MM.1S (cell line): Measurements from ENCODE around the gene CCDC38.

ENCODE experiments used
- DNase-seq: peaks from one replicate; pipeline ENCODE4 v3.0.0-alpha.2; 2015
- H2AFZ ChIP-seq: fragments of 300-600 bp; sonication (generic); 2 replicates; pipeline ENCODE4 v1.6.0; 2016; ENCODE audit warnings: antibody characterized with exemption, low read length
- H3F3A ChIP-seq: fragments of 300-600 bp; sonication (generic); 2 replicates; pipeline ENCODE4 v1.6.1; 2016; ENCODE audit warnings: mild to moderate bottlenecking, antibody characterized with exemption, low read length, moderate library complexity, mixed read lengths; ENCODE audit not compliant: insufficient read depth
- H3K27ac ChIP-seq: fragments of 300-600 bp; sonication (generic); 2 replicates; pipeline ENCODE4 v1.5.1; 2016; ENCODE audit warnings: mild to moderate bottlenecking, low read length
- H3K27me3 ChIP-seq: fragments of 300-600 bp; sonication (generic); replicated peaks from 2 replicates; pipeline ENCODE4 v1.6.0; 2016; ENCODE audit warnings: low read length; ENCODE audit not compliant: insufficient read depth
- H3K36me3 ChIP-seq: fragments of 300-600 bp; sonication (generic); replicated peaks from 2 replicates; pipeline ENCODE4 v1.6.1; 2016; ENCODE audit warnings: mild to moderate bottlenecking, low read length, mixed read lengths; ENCODE audit not compliant: insufficient read depth
- H3K4me1 ChIP-seq: fragments of 300-600 bp; sonication (generic); 2 replicates; pipeline ENCODE4 v1.6.1; 2016; ENCODE audit warnings: low read length, mixed read lengths
- H3K4me2 ChIP-seq: fragments of 300-600 bp; sonication (generic); 2 replicates; pipeline ENCODE4 v1.6.0; 2016; ENCODE audit warnings: low read depth, low read length
- H3K4me3 ChIP-seq: fragments of 300-600 bp; sonication (generic); 2 replicates; pipeline ENCODE4 v1.5.1; 2016; ENCODE audit warnings: low read length, mixed read lengths
- H3K79me2 ChIP-seq: fragments of 300-600 bp; sonication (generic); 2 replicates; pipeline ENCODE4 v1.6.1; 2016; ENCODE audit warnings: mixed run types, low read length, mixed read lengths
- H3K9ac ChIP-seq: fragments of 300-600 bp; sonication (generic); 2 replicates; pipeline ENCODE4 v1.6.1; 2016; ENCODE audit warnings: low read length, mixed read lengths
- H3K9me2 ChIP-seq: fragments of 300-600 bp; sonication (generic); replicated peaks from 2 replicates; pipeline ENCODE4 v1.6.1; 2016; ENCODE audit warnings: mild to moderate bottlenecking, low read length, mixed read lengths; ENCODE audit not compliant: insufficient read depth
- H3K9me3 ChIP-seq: fragments of 300-600 bp; sonication (generic); replicated peaks from 2 replicates; pipeline ENCODE4 v1.6.1; 2016; ENCODE audit warnings: mild to moderate bottlenecking, low read length, mixed read lengths; ENCODE audit not compliant: insufficient read depth
- H4K20me1 ChIP-seq: fragments of 300-600 bp; sonication (generic); 2 replicates; pipeline ENCODE4 v1.6.1; 2016; ENCODE audit warnings: mild to moderate bottlenecking, low read length, moderate library complexity, mixed read lengths; ENCODE audit not compliant: insufficient read depth
- EZH2 ChIP-seq: fragments of 300-600 bp; sonication (generic); optimal IDR thresholded peaks from 2 replicates; pipeline ENCODE3; 2017; ENCODE audit warnings: low read depth, mild to moderate bottlenecking, antibody characterized with exemption, low read length, mixed read lengths
- EZH2phosphoT487 ChIP-seq: fragments of 300-600 bp; sonication (generic); IDR thresholded peaks from 2 replicates; pipeline ENCODE4 v1.6.1; 2018; ENCODE audit warnings: antibody characterized with exemption, low read length
- TF ChIP-seq, protein P1 (sequence below): fragments of 300-600 bp; sonication (generic); IDR thresholded peaks from 2 replicates; pipeline ENCODE4 v1.5.1; 2016; ENCODE audit warnings: antibody characterized with exemption, low read length, mixed read lengths

The CCDC38 gene

DNA sequence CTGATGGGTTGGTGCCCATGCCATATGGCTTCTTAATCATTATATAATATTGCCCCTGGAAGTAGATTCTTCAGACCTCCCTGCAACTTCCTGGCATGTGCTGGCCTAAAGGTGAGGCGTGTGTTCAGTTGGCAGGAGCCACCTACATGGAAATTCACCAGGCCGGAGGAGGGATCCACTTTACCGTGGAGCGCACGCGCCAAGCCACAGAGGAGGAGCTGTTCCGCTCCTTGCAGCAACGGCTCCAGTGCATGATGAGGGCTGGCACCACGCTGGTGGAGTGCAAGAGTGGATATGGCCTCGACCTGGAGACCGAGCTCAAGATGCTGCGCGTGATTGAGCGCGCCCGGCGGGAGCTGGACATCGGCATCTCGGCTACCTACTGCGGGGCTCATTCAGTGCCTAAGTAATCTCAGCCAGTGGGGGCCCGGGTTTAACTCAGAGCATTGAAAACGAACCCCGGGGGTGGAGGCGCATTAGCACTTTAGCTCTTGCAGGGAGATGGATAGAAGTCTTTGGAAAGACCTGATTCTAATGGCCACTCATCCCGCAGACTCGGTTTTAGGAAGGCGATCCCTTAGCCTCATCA lies 14.2 kb upstream of the CCDC38 start:
- H3K9me3 ChIP-seq = no peaks in the 10 kb centered on the region
- no peaks in the 10 kb centered on the region for H3K27me3 ChIP-seq
- H4K20me1 ChIP-seq = no peaks in the 10 kb centered on the region
- no peak overlapping the region for H3K27ac ChIP-seq
- no peak overlapping the region for H3K4me2 ChIP-seq
- no peaks in the 10 kb centered on the region for H3K4me1 ChIP-seq
- DNase-seq = no peak
- H3K4me3 ChIP-seq = no peak overlapping the region
- no peaks in the 10 kb centered on the region for H3K36me3 ChIP-seq
- no peak overlapping the region for H2AFZ ChIP-seq
- no peak overlapping the region for H3K9ac ChIP-seq
- H3K9me2 ChIP-seq = no peaks in the 10 kb centered on the region
- TF ChIP-seq EZH2 = no peak
- TF ChIP-seq, protein P1, sequence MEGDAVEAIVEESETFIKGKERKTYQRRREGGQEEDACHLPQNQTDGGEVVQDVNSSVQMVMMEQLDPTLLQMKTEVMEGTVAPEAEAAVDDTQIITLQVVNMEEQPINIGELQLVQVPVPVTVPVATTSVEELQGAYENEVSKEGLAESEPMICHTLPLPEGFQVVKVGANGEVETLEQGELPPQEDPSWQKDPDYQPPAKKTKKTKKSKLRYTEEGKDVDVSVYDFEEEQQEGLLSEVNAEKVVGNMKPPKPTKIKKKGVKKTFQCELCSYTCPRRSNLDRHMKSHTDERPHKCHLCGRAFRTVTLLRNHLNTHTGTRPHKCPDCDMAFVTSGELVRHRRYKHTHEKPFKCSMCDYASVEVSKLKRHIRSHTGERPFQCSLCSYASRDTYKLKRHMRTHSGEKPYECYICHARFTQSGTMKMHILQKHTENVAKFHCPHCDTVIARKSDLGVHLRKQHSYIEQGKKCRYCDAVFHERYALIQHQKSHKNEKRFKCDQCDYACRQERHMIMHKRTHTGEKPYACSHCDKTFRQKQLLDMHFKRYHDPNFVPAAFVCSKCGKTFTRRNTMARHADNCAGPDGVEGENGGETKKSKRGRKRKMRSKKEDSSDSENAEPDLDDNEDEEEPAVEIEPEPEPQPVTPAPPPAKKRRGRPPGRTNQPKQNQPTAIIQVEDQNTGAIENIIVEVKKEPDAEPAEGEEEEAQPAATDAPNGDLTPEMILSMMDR = no peak
- TF ChIP-seq EZH2phosphoT487 = no peak
- H3F3A ChIP-seq = no peaks in the 10 kb centered on the region
- H3K79me2 ChIP-seq = no peaks in the 10 kb centered on the region

GRCh38 chr12:95955549-95956159 lies 13.2 kb upstream of the CCDC38 start:
- Histone ChIP-seq H3K4me2 (no peak overlapping the region), H3K27ac (no peak overlapping the region), H3K79me2 (no peaks in the 10 kb centered on the region), H3K9ac (no peak overlapping the region), H3K9me3 (no peaks in the 10 kb centered on the region), H4K20me1 (no peaks in the 10 kb centered on the region), H3K36me3 (no peaks in the 10 kb centered on the region), H3K9me2 (no peaks in the 10 kb centered on the region), H3K27me3 (no peaks in the 10 kb centered on the region), H2AFZ (no peak overlapping the region), H3K4me3 (no peak overlapping the region), H3K4me1 (no peaks in the 10 kb centered on the region), H3F3A (no peaks in the 10 kb centered on the region)
- no peak for DNase-seq
- no peak for TF ChIP-seq EZH2
- TF ChIP-seq EZH2phosphoT487 = no peak
- TF ChIP-seq, protein P1 = no peak

DNA sequence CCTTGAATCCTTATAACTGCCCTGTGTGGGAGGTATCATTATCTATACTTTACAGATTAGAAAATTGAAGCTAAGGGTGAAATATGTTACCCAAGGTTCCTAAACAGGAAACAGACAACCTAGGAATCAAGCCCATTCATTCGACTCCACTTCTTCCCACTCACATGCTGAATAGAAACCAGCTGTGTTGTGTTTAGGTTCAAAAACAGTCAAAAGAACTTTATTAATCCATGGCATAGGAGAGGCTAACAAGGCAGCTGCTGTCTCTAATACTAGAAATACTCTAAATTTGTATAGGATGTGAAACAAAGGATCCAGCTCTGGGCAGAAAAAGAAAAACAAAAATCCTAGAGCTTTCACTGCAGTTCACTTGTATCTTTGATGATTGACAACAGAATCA lies 10.6 kb upstream of the CCDC38 start:
- no peaks in the 10 kb centered on the region for H3K9me2 ChIP-seq
- no peaks in the 10 kb centered on the region for H3K79me2 ChIP-seq
- H3K4me1 ChIP-seq = no peaks in the 10 kb centered on the region
- no peaks in the 10 kb centered on the region for H4K20me1 ChIP-seq
- no peak overlapping the region for H3K27ac ChIP-seq
- H3F3A ChIP-seq = no peaks in the 10 kb centered on the region
- H3K27me3 ChIP-seq = no peaks in the 10 kb centered on the region
- no peak overlapping the region for H3K4me2 ChIP-seq
- H3K9ac ChIP-seq = no peak overlapping the region
- no peak overlapping the region for H3K4me3 ChIP-seq
- DNase-seq = no peak
- H3K9me3 ChIP-seq = no peaks in the 10 kb centered on the region
- TF ChIP-seq EZH2phosphoT487 (no peak), EZH2 (no peak)
- TF ChIP-seq, protein P1 = no peak
- no peak overlapping the region for H2AFZ ChIP-seq
- H3K36me3 ChIP-seq = no peaks in the 10 kb centered on the region
